Lung (tissue), 12 donors: ENCODE data around the gene SEC61A1. TPM values are rescaled to one million over a fixed set of nuclear protein-coding genes. Genes with fewer than 3 reads are reported as not detected.
A peak's percentile ranks its signal among the peaks of the same experiment; 100 is the strongest.

ENCODE experiments used
- ATAC-seq: fragments of 200-7000 bp; cut with Tn5 transposase; one replicate; pipeline ENCODE4 v1.9.1; 2020; ENCODE audit warnings: moderate number of reproducible peaks; ENCODE audit not compliant: insufficient read depth, low FRiP score
- DNase-seq, 3 donors: peaks; one replicate each; pipeline ENCODE4 v3.0.0-alpha.2; 2013 to 2017
- H3K27ac ChIP-seq, 2 donors: one replicate each; pipeline ENCODE4 v1.5.1; 2013; ENCODE audit warnings: mild to moderate bottlenecking in 2 of 2, moderate library complexity in 2 of 2, control low read depth in 1 of 2, inconsistent platforms in 1 of 2, low read depth in 1 of 2, low read length in 1 of 2
- H3K27me3 ChIP-seq, 3 donors: one replicate each; pipeline ENCODE4 v1.5.1; 2013; ENCODE audit warnings: low read length in 2 of 3; ENCODE audit not compliant: control insufficient read depth in 3 of 3, insufficient read depth in 3 of 3
- H3K36me3 ChIP-seq, 4 donors: one replicate each; pipeline ENCODE4 v1.5.1; 2013; ENCODE audit warnings: low read length in 4 of 4, mild to moderate bottlenecking in 1 of 4, moderate library complexity in 1 of 4; ENCODE audit not compliant: control insufficient read depth in 4 of 4, insufficient read depth in 4 of 4
- H3K4me1 ChIP-seq, 5 donors: one replicate each; pipeline ENCODE4 v1.5.1; 2013; ENCODE audit warnings: low read length in 5 of 5, mild to moderate bottlenecking in 2 of 5, moderate library complexity in 1 of 5; ENCODE audit not compliant: control insufficient read depth in 5 of 5, insufficient read depth in 5 of 5
- H3K4me3 ChIP-seq: one replicate; pipeline ENCODE4 v1.5.1; 2013; ENCODE audit warnings: mild to moderate bottlenecking, control low read depth, moderate library complexity
- H3K9ac ChIP-seq, 2 donors: one replicate each; pipeline ENCODE4 v1.5.1; 2013; ENCODE audit warnings: low read length in 2 of 2, control low read depth in 1 of 2; ENCODE audit not compliant: insufficient read depth in 1 of 2
- H3K9me3 ChIP-seq, 4 donors: one replicate each; pipeline ENCODE4 v1.5.1; 2013; ENCODE audit warnings: low read length in 3 of 4, mild to moderate bottlenecking in 1 of 4, moderate library complexity in 1 of 4; ENCODE audit not compliant: control insufficient read depth in 4 of 4, insufficient read depth in 3 of 4
- WGBS, 2 donors: extraction: QIAGEN DNeasy Blood & Tissue Kit; methylation state at CpG; one replicate each; pipeline ENCODE4 v1.1.7; 2013; 5-methylcytosine and 5-hydroxymethylcytosine counted together
- polyA plus RNA-seq, 2 donors: library from polyadenylated mRNA; stranded (reverse); fragments of 200-250 nt; gene quantifications; one replicate each; pipeline ENCODE4 v1.2.1, GENCODE V29; 2013
- total RNA-seq, 2 donors: library from RNA; depleted of rRNA in 1 of 2; stranded (reverse); fragments of >200 nt in 1 of 2; gene quantifications; one replicate each; pipeline ENCODE4 v1.2.1, GENCODE V29; 2014 to 2021
- TF ChIP-seq, protein P1 (sequence below): IDR thresholded peaks from 2 replicates; pipeline ENCODE4 v1.5.1; 2012; ENCODE audit warnings: mild to moderate bottlenecking; ENCODE audit errors: control extremely low read depth, extremely low read depth
- donor health status: control.
- donor health status: control.
- donor health status: Bipolar disorder and iron deficiency.
- donor health status: healthy.
- donor health status: DM: yes; HTN: yes; CAD: no.

SEC61A1 gene
- total and polyA plus RNA-seq, 4 donors = 137 to 270 (median 173) TPM

DNA sequence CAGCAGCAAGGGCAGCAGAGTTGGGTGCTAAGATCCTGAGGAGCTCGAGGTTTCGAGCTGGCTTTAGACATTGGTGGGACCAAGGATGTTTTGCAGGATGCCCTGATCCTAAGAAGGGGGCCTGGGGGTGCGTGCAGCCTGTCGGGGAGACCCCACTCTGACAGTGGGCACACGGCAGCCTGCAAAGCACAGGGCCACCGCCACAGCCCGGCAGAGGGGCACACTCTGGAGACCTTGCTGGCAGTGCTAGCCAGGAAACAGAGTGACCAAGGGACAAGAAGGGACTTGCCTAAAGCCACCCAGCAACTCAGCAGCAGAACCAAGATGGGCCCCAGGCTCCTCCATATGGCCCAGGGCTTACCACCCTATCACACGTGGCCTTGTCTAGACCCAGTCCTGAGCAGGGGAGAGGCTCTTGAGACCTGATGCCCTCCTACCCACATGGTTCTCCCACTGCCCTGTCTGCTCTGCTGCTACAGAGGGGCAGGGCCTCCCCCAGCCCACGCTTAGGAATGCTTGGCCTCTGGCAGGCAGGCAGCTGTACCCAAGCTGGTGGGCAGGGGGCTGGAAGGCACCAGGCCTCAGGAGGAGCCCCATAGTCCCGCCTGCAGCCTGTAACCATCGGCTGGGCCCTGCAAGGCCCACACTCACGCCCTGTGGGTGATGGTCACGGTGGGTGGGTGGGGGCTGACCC is 18.8 kb downstream of the SEC61A1 start:
- Histone ChIP-seq H3K9me3 (no peaks in the 10 kb centered on the region), H3K4me3 (no peak overlapping the region), H3K9ac (no peak overlapping the region), H3K27me3 (no peaks in the 10 kb centered on the region), H3K36me3 (peaks cover 36 to 66% (median 45%) of the 10 kb centered on the region in 4 donors), H3K4me1 (peaks cover 0 to 14% (median 4%) of the 10 kb centered on the region in 5 donors), H3K27ac (no peak overlapping the region)
- no peak for DNase-seq
- TF ChIP-seq, protein P1, sequence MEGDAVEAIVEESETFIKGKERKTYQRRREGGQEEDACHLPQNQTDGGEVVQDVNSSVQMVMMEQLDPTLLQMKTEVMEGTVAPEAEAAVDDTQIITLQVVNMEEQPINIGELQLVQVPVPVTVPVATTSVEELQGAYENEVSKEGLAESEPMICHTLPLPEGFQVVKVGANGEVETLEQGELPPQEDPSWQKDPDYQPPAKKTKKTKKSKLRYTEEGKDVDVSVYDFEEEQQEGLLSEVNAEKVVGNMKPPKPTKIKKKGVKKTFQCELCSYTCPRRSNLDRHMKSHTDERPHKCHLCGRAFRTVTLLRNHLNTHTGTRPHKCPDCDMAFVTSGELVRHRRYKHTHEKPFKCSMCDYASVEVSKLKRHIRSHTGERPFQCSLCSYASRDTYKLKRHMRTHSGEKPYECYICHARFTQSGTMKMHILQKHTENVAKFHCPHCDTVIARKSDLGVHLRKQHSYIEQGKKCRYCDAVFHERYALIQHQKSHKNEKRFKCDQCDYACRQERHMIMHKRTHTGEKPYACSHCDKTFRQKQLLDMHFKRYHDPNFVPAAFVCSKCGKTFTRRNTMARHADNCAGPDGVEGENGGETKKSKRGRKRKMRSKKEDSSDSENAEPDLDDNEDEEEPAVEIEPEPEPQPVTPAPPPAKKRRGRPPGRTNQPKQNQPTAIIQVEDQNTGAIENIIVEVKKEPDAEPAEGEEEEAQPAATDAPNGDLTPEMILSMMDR = no peak
- WGBS, 2 donors = 91% methylated on average over 13 of the region's 13 CpGs
- ATAC-seq = no peak

DNA sequence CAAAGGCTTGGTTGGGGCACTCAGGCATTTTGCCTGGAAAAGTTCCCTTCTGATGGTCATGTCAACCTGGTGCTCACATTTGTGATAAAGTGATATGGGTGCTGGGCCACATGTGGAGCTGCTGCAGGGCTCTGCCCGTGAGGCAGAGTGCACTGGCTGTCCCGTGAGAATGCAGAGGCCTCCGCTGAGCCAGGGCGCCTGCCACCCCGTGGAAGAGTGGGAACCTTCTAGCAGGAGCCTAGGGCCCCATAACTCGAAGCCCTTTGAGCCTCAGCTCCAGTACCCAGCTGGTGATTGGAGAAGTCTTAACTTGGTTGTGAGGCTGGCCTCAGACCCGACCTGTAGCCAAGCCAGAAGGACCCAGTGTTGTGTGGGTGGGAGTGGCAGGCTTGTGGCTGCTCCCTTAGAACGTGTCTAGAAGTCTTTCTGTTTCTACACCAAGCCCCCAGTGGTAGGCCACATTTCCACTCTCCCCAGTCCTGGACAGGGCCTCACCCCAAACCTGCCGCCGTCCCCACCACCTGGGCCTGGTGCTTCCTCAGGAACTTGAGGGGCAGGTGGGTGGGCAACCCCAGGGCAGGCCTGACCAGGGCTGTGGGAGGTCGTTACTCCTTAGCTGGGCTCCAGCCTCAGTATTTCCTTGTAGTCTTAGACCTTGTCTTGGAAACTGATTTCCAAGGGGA is 19.7 kb downstream of the SEC61A1 start:
- DNase-seq (no peak), ATAC-seq (no peak)
- H3K27ac ChIP-seq = peak overlapping the region in 1 of 2 donors; percentile 51
- H3K36me3 ChIP-seq = peaks cover 27 to 57% (median 37%) of the 10 kb centered on the region in 4 donors
- WGBS, 2 donors = 87% methylated on average over 11 of the region's 11 CpGs
- TF ChIP-seq, protein P1 = no peak
- H3K9me3 ChIP-seq = no peaks in the 10 kb centered on the region
- H3K4me3 ChIP-seq = no peak overlapping the region
- peaks cover 0 to 20% (median 9%) of the 10 kb centered on the region in 5 donors for H3K4me1 ChIP-seq
- no peak overlapping the region for H3K9ac ChIP-seq
- peaks cover 0 to 3% (median 0%) of the 10 kb centered on the region in 3 donors for H3K27me3 ChIP-seq

DNA sequence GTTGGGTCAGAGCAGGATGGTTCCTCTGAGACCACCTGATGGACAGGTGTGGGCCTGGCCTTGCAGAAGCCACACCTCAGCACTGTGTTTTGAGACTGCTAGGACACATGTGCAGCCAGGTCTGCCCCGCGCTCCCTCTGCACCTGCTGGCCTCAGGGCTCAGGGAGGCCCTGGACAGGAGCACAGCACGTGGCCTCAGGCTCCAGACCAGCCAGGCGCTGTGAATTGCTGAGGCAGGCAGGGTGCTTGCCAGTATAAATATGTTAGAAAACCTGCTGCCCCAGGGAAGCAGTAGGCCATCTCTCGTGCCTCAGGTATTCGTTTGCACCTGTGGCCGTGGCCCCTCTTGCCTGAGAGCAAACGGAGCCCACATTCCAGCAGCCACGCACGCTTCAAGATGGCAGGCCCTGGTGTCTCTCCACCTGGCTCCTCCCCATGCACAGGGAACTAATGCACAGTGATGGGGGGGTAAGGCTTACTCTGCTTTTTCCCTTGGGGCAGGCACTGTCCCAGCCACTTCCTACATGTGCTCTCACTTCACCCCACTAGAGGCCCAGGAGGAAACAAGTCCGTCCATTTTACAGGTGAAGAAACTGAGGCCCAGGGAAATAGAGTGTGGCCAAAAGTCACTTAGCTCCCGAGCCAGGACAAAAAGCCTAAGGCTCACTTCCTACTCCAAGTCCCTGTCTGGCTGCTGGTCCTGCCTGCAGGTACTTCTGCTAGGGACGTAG is 20.4 kb downstream of the SEC61A1 start:
- 81 to 84% methylated on average over 13 of the region's 13 CpGs for WGBS, 2 donors
- H3K27me3 ChIP-seq = peaks cover 0 to 3% (median 0%) of the 10 kb centered on the region in 3 donors
- H3K36me3 ChIP-seq = peaks cover 20 to 52% (median 30%) of the 10 kb centered on the region in 4 donors
- ATAC-seq (no peak), DNase-seq (no peak)
- TF ChIP-seq, protein P1 = no peak
- peaks cover 0 to 28% (median 9%) of the 10 kb centered on the region in 5 donors for H3K4me1 ChIP-seq
- H3K9ac ChIP-seq = no peak overlapping the region
- H3K4me3 ChIP-seq = no peak overlapping the region
- no peak overlapping the region for H3K27ac ChIP-seq
- no peaks in the 10 kb centered on the region for H3K9me3 ChIP-seq
